PC-9 (cell line): ENCODE data around the gene PRUNE2. TPM values are rescaled to one million over a fixed set of nuclear protein-coding genes. Genes with fewer than 3 reads are reported as not detected.

ENCODE experiments used
- BruUV-seq: library from RNA; stranded (reverse); fragments of 400-500 nt; replicated peaks from 2 replicates; lab custom pipeline; 2021; lab: Mats Ljungman, UMichigan
- CTCF ChIA-PET: fragments of 300-600 bp; sonication (Branson Sonifier 250); formaldehyde crosslinking; loops from one replicate; lab custom pipeline; 2022; ENCODE audit warnings: antibody characterized with exemption; lab: Charles Lee
- POLR2A ChIA-PET: fragments of 300-600 bp; sonication (Branson Sonifier 250); formaldehyde crosslinking; loops from one replicate; lab custom pipeline; 2022; ENCODE audit warnings: antibody characterized with exemption; ENCODE audit not compliant: unreplicated experiment; lab: Charles Lee
- DNase-seq, 2 experiments: peaks; one replicate each; pipeline versions ENCODE4 v3.0.0 to v3.0.0-alpha.2; 2015 to 2022; ENCODE audit warnings: mixed read lengths in 1 of 2
- H2AFZ ChIP-seq: fragments of 200-600 bp; sonication (generic); 2 replicates; pipeline ENCODE4 v1.8.1; 2017; ENCODE audit warnings: antibody characterized with exemption
- H3F3A ChIP-seq: fragments of 200-600 bp; sonication (generic); 2 replicates; pipeline ENCODE4 v1.8.1; 2017; ENCODE audit warnings: antibody characterized with exemption, mild to moderate bottlenecking, low read depth; ENCODE audit not compliant: insufficient read depth
- H3K27ac ChIP-seq: fragments of 200-600 bp; sonication (generic); 2 replicates; pipeline ENCODE4 v1.6.1; 2016; ENCODE audit warnings: mixed run types
- H3K27me3 ChIP-seq: fragments of 200-600 bp; sonication (generic); 2 replicates; pipeline ENCODE4 v1.6.1; 2016; ENCODE audit warnings: low read depth, mixed run types; ENCODE audit not compliant: insufficient read depth
- H3K36me3 ChIP-seq: fragments of 200-600 bp; sonication (generic); 2 replicates; pipeline ENCODE4 v1.6.1; 2016; ENCODE audit warnings: low read depth, mixed run types
- H3K4me1 ChIP-seq: fragments of 200-600 bp; sonication (generic); replicated peaks from 2 replicates; pipeline ENCODE4 v1.6.1; 2016; ENCODE audit warnings: mixed run types; ENCODE audit not compliant: insufficient read depth
- H3K4me2 ChIP-seq: fragments of 200-600 bp; sonication (generic); 2 replicates; pipeline ENCODE4 v1.6.1; 2017; ENCODE audit warnings: mixed run types
- H3K4me3 ChIP-seq: fragments of 200-600 bp; sonication (generic); 2 replicates; pipeline ENCODE4 v1.6.1; 2016; ENCODE audit warnings: mixed run types
- H3K79me2 ChIP-seq: fragments of 200-600 bp; sonication (generic); 2 replicates; pipeline ENCODE4 v1.6.1; 2017; ENCODE audit warnings: low read depth, mixed run types
- H3K9me2 ChIP-seq: fragments of 200-600 bp; sonication (generic); 2 replicates; pipeline ENCODE4 v1.8.1; 2017; ENCODE audit warnings: mild to moderate bottlenecking; ENCODE audit not compliant: insufficient read depth
- H3K9me3 ChIP-seq: fragments of 200-600 bp; sonication (generic); 2 replicates; pipeline ENCODE4 v1.8.1; 2016; ENCODE audit warnings: low read depth; ENCODE audit not compliant: insufficient read depth
- H4K20me1 ChIP-seq: fragments of 200-600 bp; sonication (generic); 2 replicates; pipeline ENCODE4 v1.8.1; 2017; ENCODE audit not compliant: insufficient read depth
- CTCF ChIP-seq: fragments of 200-600 bp; sonication (generic); conservative IDR thresholded peaks from 2 replicates; pipeline ENCODE4 v1.6.1; 2017; ENCODE audit warnings: mixed run types, antibody characterized with exemption, mild to moderate bottlenecking, moderate library complexity
- EZH2 ChIP-seq: fragments of 200-600 bp; sonication (generic); IDR thresholded peaks from 2 replicates; pipeline ENCODE4 v1.8.0; 2017; ENCODE audit warnings: antibody characterized with exemption, low read depth
- intact Hi-C: fragments of 100-400 bp; cut with micrococcal nuclease; formaldehyde crosslinking; loops from one replicate; pipeline ENCODE4 v1.10.0; 2022; ENCODE audit not compliant: unreplicated experiment
- total RNA-seq: library from RNA; stranded (reverse); gene quantifications from 2 replicates; pipeline ENCODE4 v1.2.3, GENCODE V29; 2021

PRUNE2 gene
- total RNA-seq, 1 experiment from 2014 or later = 0.20 TPM

DNA sequence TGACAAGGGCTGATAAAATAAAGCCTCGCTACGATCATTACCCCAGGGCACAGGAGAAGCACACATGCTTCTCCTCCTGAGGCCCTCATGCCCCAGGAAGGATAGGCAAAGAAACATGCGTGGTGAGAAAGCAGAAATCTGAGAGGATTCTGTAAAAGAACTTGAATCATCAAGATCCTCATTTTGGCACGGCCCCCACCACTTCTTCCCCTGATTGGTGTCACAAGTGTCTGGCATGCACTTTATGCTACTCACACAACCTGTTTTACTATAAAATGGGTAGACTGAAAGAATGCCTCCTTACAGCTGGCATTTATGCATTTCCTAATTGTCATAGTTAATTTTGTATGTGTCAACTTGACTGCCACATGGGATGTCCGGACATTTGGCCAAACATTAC lies 109.6 kb downstream of the PRUNE2 start:
- no peak for TF ChIP-seq CTCF
- TF ChIP-seq EZH2 = no peak
- Histone ChIP-seq H3K79me2 (no peaks in the 10 kb centered on the region), H3K4me1 (no peaks in the 10 kb centered on the region), H3K9me3 (no peaks in the 10 kb centered on the region), H3K36me3 (no peaks in the 10 kb centered on the region), H3K27me3 (peaks cover 81% of the 10 kb centered on the region), H4K20me1 (no peaks in the 10 kb centered on the region; the same call in 1 of the 2 replicates), H3F3A (no peaks in the 10 kb centered on the region), H3K9me2 (no peaks in the 10 kb centered on the region), H2AFZ (no peak overlapping the region), H3K4me3 (no peak overlapping the region), H3K4me2 (no peak overlapping the region), H3K27ac (no peak overlapping the region)
- intact Hi-C loops = no loop called here
- no peak for DNase-seq
- CTCF ChIA-PET = no interaction called here
- no TSS peak for BruUV-seq
- POLR2A ChIA-PET = no interaction called here

DNA sequence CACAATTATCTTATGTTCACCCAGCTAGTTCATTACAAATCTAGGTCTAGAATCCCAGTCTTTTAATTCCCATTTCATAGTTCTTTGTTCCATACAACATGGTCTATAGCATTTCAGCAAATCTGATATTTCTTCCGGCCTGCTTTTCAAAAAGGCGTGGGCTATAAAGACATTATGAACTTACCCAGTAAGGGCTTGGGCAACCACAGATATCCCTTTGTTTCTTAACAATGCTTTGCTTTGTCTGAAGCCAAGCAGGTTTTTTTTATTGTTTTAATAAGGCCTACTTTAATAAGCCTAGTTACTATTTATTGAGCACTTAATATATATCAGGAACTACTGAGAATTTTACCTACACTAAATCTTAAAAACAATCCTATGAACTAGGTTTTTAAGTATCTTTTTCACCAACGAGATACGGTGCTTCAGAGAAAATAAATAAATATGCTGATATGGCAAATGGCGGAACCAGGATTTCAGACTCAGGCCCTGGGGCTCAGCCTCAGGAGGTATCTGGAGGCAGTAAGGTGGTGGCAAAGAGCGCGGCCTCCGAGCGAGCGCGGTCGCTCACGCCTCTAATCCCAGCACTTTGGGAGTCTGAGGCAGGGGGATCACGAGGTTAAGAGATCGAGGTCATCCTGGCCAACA lies 112.0 kb downstream of the PRUNE2 start:
- Histone ChIP-seq H3K27ac (no peak overlapping the region), H3F3A (no peaks in the 10 kb centered on the region), H3K4me2 (no peak overlapping the region), H3K9me2 (no peaks in the 10 kb centered on the region), H3K27me3 (peaks cover 59% of the 10 kb centered on the region), H3K4me1 (no peaks in the 10 kb centered on the region), H3K36me3 (no peaks in the 10 kb centered on the region), H3K79me2 (no peaks in the 10 kb centered on the region), H3K4me3 (no peak overlapping the region), H4K20me1 (no peaks in the 10 kb centered on the region; the same call in 1 of the 2 replicates), H3K9me3 (no peaks in the 10 kb centered on the region), H2AFZ (no peak overlapping the region)
- ChIA-PET POLR2A (no interaction called here), CTCF (no interaction called here)
- intact Hi-C loops = no loop called here
- BruUV-seq = no TSS peak
- DNase-seq = no peak
- TF ChIP-seq EZH2 (no peak), CTCF (no peak)

- no peaks in the 10 kb centered on the region for H3K36me3 ChIP-seq
- CTCF ChIA-PET = no interaction called here
- TF ChIP-seq CTCF = no peak
- no peak for TF ChIP-seq EZH2
Observed at GRCh38 chr9:76789840-76790239, 116.1 kb downstream of the PRUNE2 start.

More at GRCh38 chr9:76789840-76790239, 116.1 kb downstream of the PRUNE2 start:
- H4K20me1 ChIP-seq = no peaks in the 10 kb centered on the region
- H3K4me2 ChIP-seq = no peak overlapping the region
- no peaks in the 10 kb centered on the region for H3K9me2 ChIP-seq
- H3K79me2 ChIP-seq = no peaks in the 10 kb centered on the region
- no peaks in the 10 kb centered on the region for H3F3A ChIP-seq
- H2AFZ ChIP-seq = no peak overlapping the region
- BruUV-seq = no TSS peak
- H3K27me3 ChIP-seq = peaks cover 30% of the 10 kb centered on the region
- intact Hi-C loops = no loop called here
- no peaks in the 10 kb centered on the region for H3K4me1 ChIP-seq
- DNase-seq = no peak
- H3K27ac ChIP-seq = no peak overlapping the region
- no peak overlapping the region for H3K4me3 ChIP-seq
- POLR2A ChIA-PET = no interaction called here
- no peaks in the 10 kb centered on the region for H3K9me3 ChIP-seq
